ENCODE results near the gene EPO. TPM values are rescaled to one million over a fixed set of nuclear protein-coding genes. Genes with fewer than 3 reads are reported as not detected.

EPO gene
- total RNA-seq, 1 donor from 2014 or later, result not detected

DNA sequence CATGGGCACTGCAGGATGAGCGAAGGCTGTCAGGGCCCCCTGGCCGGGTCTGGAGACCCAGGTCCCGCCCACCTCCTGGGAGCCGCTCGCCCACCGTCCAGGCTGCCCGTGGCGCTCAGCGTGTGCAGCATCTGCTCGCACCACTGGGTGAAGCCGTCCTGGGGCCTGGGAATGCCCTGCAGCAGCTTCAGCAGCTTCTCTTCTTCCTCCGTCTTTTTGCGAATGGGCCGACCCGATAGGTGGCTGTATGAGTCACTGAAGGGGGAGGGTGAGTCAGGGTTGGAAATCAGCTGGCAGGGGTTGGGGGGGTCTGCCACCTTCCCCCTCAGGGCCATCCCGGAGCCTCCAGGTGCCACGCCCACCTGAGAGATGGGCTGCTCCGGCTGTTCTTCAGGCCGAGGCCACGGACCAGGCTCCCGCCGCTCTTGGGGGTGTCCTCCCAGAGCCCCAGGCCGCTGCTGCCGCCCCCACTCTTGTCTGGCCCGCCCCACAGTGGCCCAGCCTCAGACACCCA lies 38.0 kb upstream of the EPO start:
- intact Hi-C loops (cut with DNase I), result no loop called here

DNA sequence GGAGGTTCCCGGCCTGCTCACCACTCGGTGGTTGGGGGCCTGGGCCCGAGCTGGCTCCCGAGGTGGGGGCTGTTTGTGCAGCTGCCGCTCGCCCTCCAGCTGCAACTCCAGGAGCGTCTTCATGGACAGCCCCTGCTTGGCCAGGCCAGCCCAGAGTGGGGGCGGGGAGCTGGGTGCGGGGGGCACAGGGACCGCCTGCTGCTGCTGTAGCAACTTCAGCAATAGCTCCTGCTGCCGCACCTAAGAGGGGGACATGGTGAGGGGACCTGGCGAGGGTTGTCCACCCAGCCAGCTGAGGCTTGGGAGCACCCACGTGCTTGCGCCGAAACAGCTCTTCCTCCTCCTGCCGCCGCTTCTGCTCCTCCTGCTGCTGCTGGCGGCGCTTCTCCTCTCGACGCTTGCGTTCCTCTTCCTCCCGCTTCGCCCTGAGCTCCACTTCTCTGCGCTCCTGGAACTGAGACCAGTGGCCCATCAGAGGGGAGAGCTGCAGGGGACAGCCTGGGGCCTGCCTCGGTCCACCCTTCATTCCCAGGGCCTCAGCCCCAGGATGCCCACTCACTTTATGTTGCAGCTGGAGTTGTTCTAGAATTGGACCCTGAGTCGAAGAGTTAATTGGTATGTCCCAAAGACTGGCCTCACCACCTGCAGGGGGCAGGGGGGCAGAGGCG lies 37.1 kb upstream of the EPO start:
- DNase-seq (ENCODE audit: low spot score) (no peak), ATAC-seq (no peak)
- intact Hi-C loops (cut with DNase I), result no loop called here

More for the DNA sequence above, 38.0 kb upstream of the EPO start:
- ATAC-seq (no peak), DNase-seq (ENCODE audit: low spot score) (no peak)

DNA sequence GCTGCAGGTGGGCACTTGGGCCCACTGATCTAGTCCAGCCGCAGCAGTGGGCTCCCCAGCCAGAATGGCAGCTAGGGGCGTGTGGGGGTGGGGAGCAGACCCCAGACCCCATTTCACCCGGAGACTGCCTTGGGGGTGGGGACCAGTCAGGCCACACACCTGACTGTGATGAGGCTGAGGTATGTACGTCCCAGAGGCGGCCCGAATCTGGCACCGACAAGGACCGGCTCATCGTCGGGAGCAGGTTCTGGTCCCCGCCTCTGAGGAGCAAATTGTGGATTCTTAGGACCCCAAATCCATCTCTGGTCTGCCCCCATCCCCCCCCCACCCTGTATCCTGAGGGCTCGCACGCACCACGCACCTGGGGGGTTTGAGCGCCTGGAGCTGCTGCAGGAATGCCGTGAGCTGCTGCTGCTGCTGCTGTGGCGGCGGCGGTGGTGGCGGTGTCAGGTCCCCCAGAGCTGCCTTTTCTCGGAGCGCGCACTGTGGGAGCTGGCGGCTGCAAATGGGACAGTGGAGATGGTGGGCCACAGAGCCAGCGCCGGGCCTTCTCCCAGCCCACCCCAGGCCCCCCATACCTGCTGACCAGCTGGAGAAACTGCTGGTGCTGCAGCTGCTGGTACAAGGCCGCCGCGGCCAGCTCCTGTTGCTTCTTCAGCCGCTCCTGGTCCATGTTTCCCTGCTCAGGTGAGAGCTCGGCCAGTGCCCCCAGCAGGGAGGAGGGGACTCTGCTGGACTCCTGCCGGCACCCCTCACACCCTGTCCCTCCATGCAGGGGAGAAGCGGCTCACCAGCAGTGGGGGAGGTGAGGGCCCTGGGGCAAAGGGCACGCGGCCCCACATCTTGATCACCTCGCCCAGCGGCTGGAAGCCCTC lies 36.4 kb upstream of the EPO start:
- ATAC-seq, result no peak
- no peak for DNase-seq (ENCODE audit: low spot score)
- intact Hi-C loops (cut with DNase I), result no loop called here

DNA sequence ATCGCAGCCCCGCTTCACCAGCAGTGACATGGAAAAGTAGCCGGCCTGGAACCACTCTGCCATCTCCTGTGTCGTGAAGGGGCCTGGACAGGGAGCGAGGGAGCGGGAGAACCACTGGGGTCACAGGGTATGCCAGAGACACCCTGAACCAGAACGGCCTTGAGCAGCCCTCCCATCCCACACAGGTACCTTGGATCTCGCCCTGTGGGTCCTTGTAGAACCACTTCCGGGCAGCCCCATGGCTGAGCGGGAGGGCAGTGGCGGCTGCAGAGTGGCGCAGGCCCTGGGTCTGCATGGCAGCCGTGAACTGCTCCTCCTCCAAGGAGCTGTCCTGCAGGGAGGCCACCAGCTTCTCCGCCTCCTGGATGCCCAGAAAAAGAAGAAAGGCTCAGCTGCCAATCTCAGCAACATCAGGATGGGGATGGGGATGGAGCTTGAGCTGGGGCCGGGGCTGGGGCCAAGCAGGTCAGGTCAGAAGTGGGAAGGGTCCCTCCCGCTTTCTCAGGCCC lies 35.7 kb upstream of the EPO start:
- no peak for DNase-seq (ENCODE audit: low spot score)
- no peak for ATAC-seq
- intact Hi-C loops (cut with DNase I), result no loop called here

DNA sequence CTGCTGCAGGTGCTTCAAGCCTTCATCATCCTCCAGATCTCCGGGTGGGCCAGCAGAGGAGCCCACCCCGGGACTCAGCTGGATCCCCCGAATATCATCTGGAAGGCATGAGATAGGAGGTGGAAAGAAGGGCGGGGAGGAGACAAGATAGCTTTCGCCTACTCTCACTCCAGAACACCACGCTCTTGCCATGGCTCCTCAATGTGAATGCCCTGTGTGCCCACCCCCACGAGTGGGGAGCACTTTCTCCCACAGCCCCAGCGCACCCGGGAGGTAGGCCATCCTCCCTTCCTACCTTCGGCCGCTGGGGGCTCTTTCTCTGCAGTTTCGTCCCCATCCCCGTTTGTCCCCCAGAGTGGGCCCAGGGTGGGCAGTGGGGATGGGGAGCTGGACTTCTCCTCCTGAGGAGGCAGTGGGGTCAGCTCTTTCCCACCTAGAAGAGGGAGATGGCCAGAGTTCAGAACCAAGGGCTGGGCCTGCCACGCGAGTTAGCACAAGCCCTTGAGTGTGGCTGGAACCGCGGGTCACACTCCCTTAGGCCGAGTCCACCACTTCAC lies 35.1 kb upstream of the EPO start:
- intact Hi-C loops (cut with DNase I), result no loop called here
- ATAC-seq, result no peak

DNA sequence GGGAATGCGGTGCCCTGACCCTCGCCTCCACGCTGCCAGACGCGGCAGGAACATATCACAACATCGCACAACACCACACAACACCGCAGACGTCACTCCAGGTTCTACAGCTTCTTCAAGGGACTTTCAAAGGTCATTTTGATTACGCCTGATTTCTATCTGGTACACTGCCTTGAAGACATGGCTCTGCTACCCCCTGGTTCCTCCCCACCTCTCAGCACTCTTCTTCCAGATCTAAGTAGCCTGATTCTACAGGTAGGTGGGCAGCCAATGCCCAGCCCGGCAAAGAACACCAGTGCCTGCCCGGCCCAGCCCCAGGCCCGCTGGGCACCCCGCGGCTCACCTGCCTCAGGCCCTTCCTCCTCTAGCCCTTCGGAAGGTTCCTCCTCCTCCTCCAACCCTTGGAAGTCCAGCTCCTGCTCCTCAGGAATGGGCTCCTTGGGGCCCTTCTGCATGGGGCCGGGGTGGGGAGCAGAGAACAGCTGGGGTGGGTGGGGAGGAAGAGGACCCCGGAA lies 34.6 kb upstream of the EPO start:
- ATAC-seq (no peak), DNase-seq (ENCODE audit: low spot score) (no peak)
- intact Hi-C loops (cut with DNase I), result no loop called here

More for the DNA sequence above, 35.1 kb upstream of the EPO start:
- no peak for DNase-seq (ENCODE audit: low spot score)

DNA sequence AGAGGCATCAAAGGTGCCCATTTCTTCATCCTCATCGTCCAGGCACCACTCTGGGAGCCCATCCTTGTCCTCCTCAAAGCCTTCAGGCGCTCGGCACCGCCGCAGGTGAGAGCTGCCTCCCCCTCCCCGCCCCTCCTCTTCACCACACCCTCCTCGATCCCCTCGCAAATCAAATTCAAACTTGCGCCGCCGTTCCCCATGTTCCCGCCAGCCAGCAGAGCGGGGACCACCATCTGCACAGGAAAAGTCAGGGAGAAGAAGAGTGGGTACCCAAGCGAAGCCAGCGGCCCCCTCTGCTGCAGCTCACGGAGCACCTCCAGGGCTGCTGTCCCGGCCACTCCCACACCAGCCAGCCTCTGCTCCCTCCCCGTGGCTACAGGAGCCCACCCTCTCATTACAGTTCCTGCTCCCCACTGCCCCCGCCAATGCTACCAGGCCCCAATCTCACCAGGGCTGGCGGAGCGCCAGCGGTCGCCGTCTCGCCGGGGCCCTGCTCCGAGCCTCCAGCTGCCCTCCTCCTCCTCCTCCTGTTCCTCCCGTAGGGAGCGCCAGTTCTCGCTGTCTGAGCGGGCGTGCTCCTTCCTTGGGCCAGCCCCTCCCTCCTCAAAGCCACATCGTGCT lies 34.0 kb upstream of the EPO start:
- DNase-seq (ENCODE audit: low spot score) (no peak), ATAC-seq (no peak)
- intact Hi-C loops (cut with DNase I), result no loop called here

DNA sequence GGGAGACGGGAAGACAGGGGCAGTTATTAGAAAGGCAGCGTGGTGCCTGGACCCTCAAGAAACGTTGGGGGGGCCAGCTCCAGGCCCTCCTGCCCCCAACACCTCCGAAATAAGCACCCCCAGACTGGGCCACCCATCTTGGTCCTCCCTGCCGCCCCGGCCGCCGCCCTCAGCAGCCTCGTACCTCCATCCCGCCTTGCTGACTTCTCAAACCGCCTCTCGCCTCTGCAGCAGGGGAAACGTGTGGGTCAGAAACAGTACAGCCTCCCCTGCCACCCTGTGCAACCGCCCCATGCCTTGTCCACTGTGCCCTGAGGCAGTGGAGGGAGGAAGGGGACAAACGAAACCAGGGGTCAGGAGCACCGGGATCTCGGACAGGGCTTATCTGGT lies 33.5 kb upstream of the EPO start:
- DNase-seq (ENCODE audit: low spot score) (no peak), ATAC-seq (no peak)
- intact Hi-C loops (cut with DNase I), result no loop called here

DNA sequence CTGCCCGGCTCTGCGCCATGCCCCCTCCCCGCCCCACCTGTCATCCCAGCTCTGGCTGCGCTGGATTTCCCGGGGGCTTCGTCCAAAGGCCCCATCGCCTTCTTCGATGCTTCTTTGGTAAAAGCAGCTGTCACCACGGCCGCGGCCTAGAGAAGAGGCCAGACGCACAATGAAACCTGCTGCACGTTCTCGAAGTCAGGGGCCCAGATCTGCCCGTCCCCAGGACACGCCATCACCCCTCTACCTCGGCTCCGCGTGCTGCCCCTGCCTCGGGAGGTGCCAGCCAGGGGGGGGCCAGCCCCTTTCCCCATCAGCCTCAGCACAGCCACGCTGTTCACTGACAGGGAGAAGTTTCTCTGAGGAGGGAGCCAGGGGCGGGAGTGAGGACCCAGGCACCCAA lies 33.0 kb upstream of the EPO start:
- intact Hi-C loops (cut with DNase I), result no loop called here
- no peak for DNase-seq (ENCODE audit: low spot score)
- ATAC-seq, result no peak

DNA sequence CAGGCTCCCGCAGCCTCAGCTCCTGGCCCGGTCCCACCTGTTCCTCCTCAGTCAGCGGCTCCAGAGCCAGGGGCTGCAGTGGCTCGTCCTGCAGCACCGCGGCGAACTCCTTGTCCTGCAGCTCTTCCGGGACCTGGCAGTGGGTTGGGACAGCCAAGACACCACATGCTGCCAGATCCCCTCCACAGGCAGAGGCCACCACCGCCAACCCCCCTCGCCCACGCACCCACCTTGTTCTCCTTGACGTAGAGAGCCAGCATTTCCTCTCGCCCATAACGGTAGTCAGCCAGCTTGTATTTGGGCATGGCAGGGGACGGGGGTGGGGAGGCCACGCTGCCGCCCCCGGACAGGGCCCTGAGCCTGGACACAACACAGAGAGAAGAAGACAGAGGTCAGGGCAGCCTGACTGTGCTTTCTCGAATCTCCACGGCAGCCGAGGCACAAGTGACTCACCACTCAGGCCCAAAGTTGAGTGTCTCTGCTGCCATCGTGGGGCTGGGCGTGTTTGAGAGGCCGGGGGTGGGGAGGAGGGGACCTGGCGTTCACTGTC lies 32.4 kb upstream of the EPO start:
- ATAC-seq, result no peak
- DNase-seq (ENCODE audit: low spot score), result no peak
- intact Hi-C loops (cut with DNase I), result no loop called here

- no peak for ATAC-seq
- intact Hi-C loops (cut with DNase I), result no loop called here
- DNase-seq (ENCODE audit: low spot score), result no peak
Observed at GRCh38 chr7:100688326-100688860, 31.9 kb upstream of the EPO start.

GRCh38 chr7:100689230-100690135 lies 30.8 kb upstream of the EPO start:
- no peak for DNase-seq (ENCODE audit: low spot score)
- intact Hi-C loops (cut with DNase I), result loop anchor here (5.0 kb wide), 1 partner anchor 222 kb away; no protein-coding TSS in a partner anchor
- no peak for ATAC-seq

DNA sequence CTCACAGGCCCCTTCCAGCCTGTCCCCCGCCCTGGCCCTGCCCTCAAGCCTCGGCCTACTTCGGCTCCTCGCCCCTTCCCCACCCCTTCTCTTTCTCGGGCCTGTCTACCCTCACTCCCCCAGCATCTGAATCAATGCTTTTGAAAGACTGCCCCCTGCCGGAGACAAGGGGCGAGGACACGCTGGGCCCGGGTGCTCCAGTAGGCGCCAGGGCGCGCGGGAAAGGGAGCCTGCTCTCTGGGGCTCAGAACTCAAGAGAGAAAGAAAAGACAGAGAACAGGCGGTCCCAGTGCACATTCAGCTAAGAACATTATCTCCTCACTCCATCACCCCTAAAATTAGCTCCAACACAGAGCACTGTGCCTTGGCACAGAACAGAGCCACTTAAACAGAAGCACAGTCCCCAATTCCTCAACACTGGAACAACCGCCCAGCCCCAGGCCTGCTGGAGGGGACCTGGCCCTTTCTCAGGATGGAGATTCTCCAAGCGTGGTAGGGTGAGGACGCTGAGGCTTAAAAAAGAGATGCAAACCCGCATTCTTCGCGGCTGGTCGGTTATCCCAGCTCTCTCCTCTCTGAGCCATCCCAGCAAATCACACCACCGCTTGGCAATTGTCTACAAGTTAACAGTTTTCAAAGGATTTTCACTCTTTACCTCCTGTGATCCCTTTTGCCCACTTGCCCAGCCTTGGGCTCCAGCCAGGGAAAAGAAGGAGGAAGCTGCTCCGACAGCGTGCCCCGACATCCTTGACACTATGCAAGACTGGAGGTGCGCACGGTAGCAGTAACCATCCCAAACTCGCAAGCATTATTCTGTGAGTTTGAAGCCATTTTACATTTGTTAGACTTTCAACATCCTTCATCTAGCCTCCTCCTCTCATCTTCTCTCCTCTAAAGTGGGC lies 28.3 kb upstream of the EPO start:
- peak; percentile 91 for DNase-seq (ENCODE audit: low spot score)
- intact Hi-C loops (cut with DNase I), result loop anchor here (2.0 to 5.0 kb wide), 2 partner anchors 127 to 225 kb away; no protein-coding TSS in a partner anchor
- peak; percentile 88 for ATAC-seq

- ATAC-seq (no peak), DNase-seq (ENCODE audit: low spot score) (no peak)
- intact Hi-C loops (cut with DNase I), result loop anchor here (2.0 to 5.0 kb wide), 2 partner anchors 128 to 225 kb away; no protein-coding TSS in a partner anchor
Observed at GRCh38 chr7:100692578-100692961, 27.7 kb upstream of the EPO start.

DNA sequence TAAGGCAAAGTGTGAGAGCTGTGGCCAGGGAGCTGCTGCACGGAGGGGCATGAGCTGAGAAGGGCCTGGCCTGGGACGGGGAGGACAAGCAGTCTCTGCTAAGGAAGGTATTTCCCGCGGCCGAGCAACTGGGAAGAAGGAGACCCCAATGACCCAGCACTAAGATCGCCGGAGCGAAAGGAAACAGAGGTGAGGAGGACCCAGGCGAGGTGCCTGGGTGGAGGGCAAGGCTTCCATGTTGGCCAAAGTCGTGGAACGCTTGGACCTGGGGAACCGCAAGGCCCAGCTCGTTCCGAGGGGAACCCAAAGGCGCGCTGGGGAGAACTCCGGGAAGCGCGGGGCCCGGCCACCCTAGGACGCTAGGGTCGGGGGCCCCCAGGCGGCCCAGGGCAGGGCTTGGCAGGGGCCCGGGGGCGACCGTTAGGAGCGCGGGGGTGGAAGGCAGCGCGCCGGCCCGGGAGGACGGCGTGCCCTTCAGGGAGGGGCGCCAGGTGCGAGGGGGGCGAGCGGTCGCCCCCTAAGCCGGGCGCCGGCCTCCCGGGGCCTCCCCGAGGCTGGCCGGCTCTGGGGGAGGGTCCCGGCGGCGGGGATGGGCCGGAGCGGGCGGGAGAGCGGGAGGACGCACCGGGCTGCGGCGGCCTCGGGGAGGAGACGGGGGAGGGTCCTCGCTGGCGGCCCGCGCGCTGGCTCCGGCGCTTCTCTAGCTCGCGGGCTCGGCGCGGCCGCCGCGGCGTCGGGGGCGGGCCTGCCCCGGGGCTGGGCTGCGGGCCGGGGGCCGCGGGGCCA lies 26.8 kb upstream of the EPO start:
- DNase-seq (ENCODE audit: low spot score), result no peak
- intact Hi-C loops (cut with DNase I), result loop anchor here (2.0 to 5.0 kb wide), 2 partner anchors 129 to 226 kb away; no protein-coding TSS in a partner anchor
- ATAC-seq, result no peak
